GM19193 (cell line): Measurements from ENCODE around the gene TP73.

Experiments used
- POLR2A ChIP-seq: IDR thresholded peaks from 4 replicates; pipeline ENCODE4 v1.6.1; 2011; ENCODE audit not compliant: insufficient read depth, insufficient read length; ENCODE audit errors: extremely low read depth

The TP73 gene

DNA sequence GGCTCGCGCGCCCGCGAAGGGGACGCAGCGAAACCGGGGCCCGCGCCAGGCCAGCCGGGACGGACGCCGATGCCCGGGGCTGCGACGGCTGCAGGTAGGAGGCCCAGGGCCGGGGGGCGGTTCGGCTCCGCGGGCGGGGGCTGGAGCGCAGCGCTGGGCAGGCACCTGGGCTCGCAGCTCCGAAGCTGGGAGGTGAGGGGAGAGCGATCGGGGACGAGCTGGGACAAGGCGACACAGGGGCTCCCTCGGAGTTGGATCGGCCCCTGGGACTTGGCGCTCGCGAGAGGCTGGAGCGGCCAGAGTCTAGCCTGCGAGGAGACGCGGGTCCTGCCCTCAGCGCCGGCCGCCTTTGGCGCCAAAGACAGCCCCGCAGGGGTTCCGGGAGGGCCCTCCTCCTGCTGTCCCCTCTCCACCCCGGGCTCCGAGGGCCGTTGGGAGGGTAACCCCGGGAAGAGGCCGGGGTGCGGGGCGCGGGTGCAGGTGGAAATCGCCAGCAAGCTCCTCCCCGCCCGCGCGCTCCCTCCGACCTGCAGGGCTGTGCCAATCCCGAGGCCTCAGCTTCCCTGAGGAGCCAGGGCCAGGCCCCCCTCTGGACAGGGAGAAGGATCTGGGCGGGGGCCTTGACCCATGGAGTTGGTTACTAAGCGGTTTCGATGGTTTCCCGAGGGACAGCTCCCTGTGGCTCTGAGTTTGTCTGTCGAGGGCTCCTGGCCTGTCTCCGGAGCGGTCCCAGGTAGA, 401 bp downstream of the TP73 start:
- TF ChIP-seq POLR2A: peak; percentile 35

DNA sequence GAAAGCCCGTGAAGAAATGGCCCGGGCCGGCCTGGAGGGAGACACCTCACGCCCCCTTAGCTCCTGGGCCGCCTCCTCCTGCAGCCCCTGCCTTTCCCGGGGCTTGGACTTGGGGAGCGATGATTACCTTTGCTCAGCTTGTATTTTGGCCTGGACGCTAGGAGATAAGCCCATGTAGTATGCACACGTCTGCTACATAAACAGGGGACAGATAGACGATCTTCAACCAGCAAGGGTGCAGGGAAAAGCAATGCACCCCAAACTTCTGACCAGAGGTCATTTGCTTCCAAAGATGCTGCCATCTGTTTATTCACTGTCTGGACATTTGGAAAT, 936 bp downstream of the TP73 start:
- TF ChIP-seq POLR2A: no peak

DNA sequence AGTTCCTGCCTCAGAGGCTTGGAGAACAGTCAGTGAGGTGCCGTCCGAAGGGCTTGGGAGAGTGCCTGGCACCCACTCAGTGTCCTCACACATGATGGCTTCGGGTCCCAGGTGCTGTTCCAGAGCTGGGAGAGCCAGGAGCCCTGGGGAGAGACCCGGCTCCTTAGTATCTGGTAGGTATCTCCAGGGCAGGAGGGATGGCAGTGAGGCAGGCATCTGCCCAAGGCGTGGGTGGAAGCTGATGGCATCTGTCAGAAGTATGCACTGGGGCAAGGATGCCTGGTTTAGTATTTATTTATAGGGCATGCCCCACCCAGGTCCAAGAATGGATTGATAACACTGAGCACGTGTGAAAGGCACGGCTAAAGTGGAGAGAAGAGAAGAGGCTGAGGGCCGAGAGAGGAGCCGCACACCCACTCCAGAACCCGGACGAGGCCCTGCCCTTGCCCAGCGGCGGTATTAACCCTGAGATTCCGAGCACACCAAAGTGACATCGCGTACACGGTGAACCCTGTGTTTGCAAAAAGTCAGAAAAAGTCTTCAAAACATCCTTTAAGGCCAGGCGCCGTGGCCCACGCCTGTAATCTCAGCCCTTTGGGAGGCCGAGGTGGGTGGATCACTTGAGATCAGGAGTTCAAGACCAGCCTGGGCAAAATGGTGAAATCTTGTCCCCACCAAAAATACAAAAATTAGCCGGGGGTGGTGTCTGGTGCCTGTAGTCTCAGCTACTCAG, 2.4 kb downstream of the TP73 start:
- no peak for TF ChIP-seq POLR2A

DNA sequence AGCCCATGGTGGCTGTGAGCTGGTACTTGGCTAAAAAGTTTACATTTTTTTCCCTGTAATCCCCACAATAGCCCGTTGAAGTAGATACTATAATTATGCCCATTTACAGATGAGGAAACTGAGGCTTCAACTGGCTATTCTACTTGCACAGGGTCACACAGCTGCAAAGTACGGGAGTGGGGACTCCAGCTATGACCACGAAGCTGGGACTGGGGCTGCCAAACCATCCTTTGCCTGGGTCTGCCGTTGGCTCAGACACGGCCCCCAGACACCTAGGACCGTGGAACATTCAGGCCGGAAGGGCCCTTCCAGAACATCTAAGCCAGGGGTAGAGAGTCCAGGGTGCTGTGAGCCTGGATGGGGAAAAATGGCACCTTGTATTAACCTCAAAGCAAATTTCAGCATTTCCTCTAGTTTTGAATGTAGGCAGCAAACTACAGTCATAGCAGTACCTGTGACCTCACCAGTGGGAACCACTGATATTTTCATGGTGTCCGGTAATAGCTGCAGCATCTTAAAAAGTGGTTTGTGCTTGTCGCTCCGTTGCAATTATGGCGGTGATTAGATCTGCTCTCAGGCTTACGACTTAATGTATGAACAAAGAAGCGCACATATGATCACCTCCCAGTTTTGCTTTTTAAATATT, 4.3 kb downstream of the TP73 start:
- TF ChIP-seq POLR2A: no peak

DNA sequence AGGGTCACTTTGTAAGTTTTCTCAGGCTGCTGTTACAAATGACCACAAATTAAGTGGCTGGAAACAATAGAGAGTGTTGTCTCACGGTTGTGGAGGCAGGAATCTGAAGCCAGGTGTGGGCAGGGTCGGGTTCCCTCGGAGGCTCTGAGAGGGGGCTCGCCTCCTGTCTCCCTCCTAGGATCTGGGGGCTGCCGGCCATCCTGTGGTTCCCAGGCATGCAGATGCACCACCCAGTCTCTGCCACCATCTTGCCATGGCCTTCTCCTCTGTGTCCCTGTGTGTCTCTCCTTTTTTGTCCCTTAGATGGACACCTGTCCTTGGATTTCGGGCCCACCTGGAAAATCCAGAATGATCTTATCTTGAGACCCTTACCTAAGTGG, 4.8 kb downstream of the TP73 start:
- TF ChIP-seq POLR2A: no peak

DNA sequence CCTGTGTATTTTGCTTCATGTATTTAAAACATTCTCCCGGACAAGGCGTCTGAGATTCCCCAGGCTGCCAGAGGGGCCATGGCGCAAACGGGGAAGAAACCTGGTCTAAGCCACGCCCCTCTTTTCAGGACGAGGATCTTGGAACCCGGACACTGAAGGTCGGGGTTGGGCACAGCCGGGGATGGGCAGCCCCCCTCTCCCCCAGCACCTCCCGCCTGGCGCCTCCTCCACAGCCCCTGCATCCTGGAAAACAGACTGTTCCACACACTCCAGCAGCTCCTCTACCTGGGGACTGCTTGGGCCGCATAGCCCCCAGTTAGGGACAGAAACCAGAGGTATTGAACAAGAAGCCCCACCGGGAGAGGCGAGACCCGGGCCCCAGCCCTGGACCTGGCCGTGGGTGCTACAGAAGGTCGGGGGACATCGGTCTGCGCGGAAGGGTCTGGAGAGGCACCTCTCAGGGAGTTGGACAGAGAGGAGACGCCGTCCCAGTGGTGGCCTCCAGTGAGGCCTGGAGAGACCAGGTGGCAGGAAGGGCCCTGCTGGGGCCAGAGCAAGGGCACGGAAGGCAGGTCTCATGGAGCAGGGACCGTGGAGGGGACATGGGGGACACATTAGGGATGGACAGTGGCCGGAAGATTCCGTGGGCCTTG, 5.4 kb downstream of the TP73 start:
- no peak for TF ChIP-seq POLR2A

DNA sequence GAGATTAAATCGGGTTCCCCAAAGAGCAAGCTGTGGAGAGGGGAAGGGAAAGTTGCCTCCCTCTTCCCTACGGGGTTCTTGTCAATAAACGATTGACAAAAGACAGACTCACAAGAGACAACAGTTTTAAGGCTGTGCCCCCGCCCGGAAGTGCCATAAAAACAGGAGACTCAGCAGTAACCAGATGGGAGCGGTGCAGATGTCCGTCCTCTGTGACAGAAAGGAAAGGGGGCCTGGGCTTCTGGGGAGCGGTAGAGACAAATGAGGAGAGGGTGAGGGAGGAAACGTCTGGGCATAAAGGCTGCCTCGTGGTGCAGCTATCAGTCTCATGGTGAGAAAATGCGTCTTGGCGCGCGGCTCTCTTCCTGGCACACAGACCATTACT, 5.9 kb downstream of the TP73 start:
- no peak for TF ChIP-seq POLR2A

DNA sequence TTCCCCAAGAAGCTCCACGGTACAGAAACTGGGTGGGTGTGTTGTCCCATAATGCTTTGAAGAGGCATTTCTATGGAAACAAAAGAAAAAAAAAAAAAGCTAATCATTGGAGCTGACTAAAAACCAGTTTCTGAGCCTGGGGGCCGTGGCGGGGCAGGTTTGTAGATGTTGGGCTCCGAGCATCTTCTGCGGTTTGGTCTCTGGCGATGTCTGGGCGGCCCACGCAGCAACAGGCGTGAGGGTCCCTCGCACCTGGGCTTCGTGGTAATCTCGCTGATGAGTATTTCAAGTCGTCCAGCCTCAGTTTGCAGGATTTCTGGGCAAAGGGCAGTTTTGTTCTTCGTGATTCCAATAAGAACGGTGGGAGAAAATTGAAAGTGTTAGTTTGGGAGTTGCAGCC, 6.8 kb downstream of the TP73 start:
- no peak for TF ChIP-seq POLR2A

DNA sequence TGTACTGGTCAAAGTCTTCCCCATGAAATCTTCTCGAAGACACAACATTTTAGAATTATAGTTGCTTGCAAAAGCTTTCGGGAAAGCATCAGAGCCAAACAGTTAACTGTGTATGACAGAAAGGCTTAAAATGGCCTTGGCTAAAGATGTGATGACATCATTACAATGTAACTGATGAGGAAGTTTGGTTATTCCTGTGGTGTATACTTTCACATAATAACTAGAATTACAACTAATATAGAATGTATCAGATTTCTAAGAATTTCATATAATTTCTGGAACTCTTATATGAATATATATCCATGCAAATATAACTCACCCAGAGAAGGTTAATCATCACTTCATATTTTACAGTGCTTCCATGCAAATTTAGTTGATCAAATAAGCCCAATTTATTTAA, 8.4 kb downstream of the TP73 start:
- no peak for TF ChIP-seq POLR2A

DNA sequence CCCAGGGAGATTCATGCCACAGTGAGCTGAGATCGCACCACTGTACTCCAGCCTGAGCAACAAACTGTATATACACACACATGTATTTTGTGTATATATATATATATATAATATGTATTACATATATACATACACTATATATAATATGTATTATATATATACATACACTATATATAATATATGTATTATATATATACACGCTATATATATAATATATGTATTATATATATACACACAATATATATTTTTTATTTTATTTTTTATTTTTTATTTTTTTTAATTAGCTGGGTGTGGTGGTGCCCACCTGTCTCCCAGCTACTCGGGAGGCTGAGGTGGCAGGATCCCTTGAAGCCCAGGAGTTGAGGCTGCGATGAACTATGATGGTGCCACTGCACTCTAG, 9.3 kb downstream of the TP73 start:
- no peak for TF ChIP-seq POLR2A

- TF ChIP-seq POLR2A: no peak
Measured at GRCh38 chr1:3662080-3662671, 9.9 kb downstream of the TP73 start.

GRCh38 chr1:3663999-3664699, 11.8 kb downstream of the TP73 start:
- TF ChIP-seq POLR2A: no peak

- peak; percentile 9 for TF ChIP-seq POLR2A
Measured at GRCh38 chr1:3664700-3665375, 12.5 kb downstream of the TP73 start.

- TF ChIP-seq POLR2A: no peak
Measured at GRCh38 chr1:3668148-3668547, 15.8 kb downstream of the TP73 start.
